H1 (cell line): ENCODE measurements around the gene STX16. TPM values are rescaled to one million over a fixed set of nuclear protein-coding genes. Genes with fewer than 3 reads are reported as not detected.

Source experiments
- CTCF ChIA-PET: fragments of 300-600 bp; sonication (Branson Sonifier 250); formaldehyde crosslinking; loops from one replicate; lab custom pipeline; 2021; ENCODE audit not compliant: partially characterized antibody; lab: Charles Lee
- POLR2A ChIA-PET: fragments of 300-600 bp; sonication (Branson Sonifier 250); formaldehyde crosslinking; loops from one replicate; lab custom pipeline; 2021; ENCODE audit warnings: inconsistent platforms; ENCODE audit not compliant: partially characterized antibody; lab: Charles Lee
- DNase-seq, 2 experiments: peaks; one replicate each; pipeline versions ENCODE4 v3.0.0 to v3.0.0-alpha.2; 2010 to 2022; ENCODE audit warnings: low spot score in 2 of 2, low read depth in 1 of 2, mixed read lengths in 1 of 2
- FAIRE-seq: peaks from 2 replicates; lab custom pipeline; 2011; peaks lifted over from hg19 to GRCh38; lab: Jason Lieb, UNC
- H2AFZ ChIP-seq: 2 replicates; pipeline ENCODE4 v1.8.1; 2012; ENCODE audit warnings: low read length, inconsistent platforms
- H2AK5ac ChIP-seq: 2 replicates; pipeline ENCODE4 v1.6.1; 2013; ENCODE audit warnings: low read depth, low read length
- H2BK120ac ChIP-seq: replicated peaks from 2 replicates; pipeline ENCODE3; 2013; ENCODE audit warnings: low read depth, low read length, inconsistent platforms
- H2BK12ac ChIP-seq: 2 replicates; pipeline ENCODE4 v1.6.1; 2013; ENCODE audit warnings: low read depth, low read length
- H2BK15ac ChIP-seq: 2 replicates; pipeline ENCODE4 v1.6.1; 2013; ENCODE audit warnings: low read length
- H2BK20ac ChIP-seq: 2 replicates; pipeline ENCODE4 v1.6.1; 2013; ENCODE audit warnings: low read length
- H2BK5ac ChIP-seq: 2 replicates; pipeline ENCODE4 v1.6.1; 2013; ENCODE audit warnings: low read depth, low read length
- H3K14ac ChIP-seq: 2 replicates; pipeline ENCODE4 v1.6.1; 2013; ENCODE audit warnings: inconsistent platforms; ENCODE audit not compliant: insufficient read length
- H3K18ac ChIP-seq: 2 replicates; pipeline ENCODE4 v1.6.1; 2013; ENCODE audit warnings: low read length; ENCODE audit errors: extremely low read depth
- H3K23ac ChIP-seq: 2 replicates; pipeline ENCODE4 v1.6.1; 2013; ENCODE audit warnings: inconsistent platforms; ENCODE audit not compliant: insufficient read length
- H3K23me2 ChIP-seq: 2 replicates; pipeline ENCODE4 v1.6.1; 2013; ENCODE audit warnings: low read depth, low read length
- H3K27ac ChIP-seq: 2 replicates; pipeline ENCODE4 v1.6.1; 2011; ENCODE audit warnings: low read depth, low read length, inconsistent platforms
- H3K27me3 ChIP-seq, 4 experiments: replicated peaks in 1 of 4; 1 replicate in 1 of 4; 2 replicates in 3 of 4; pipeline versions ENCODE4 v1.6.1 to v1.8.1; 2011 to 2013; ENCODE audit warnings: low read length in 3 of 4, mild to moderate bottlenecking in 3 of 4, inconsistent platforms in 2 of 4, mixed read lengths in 2 of 4, moderate library complexity in 1 of 4; ENCODE audit not compliant: control insufficient read depth in 3 of 4, insufficient read depth in 3 of 4; ENCODE audit errors: extremely low read depth in 1 of 4
- H3K36me3 ChIP-seq, 4 experiments: 2 replicates each; pipeline versions ENCODE4 v1.6.1 to v1.8.1; 2011 to 2013; ENCODE audit warnings: mild to moderate bottlenecking in 4 of 4, low read length in 3 of 4, moderate library complexity in 2 of 4, control low read depth in 1 of 4, inconsistent platforms in 1 of 4; ENCODE audit not compliant: insufficient read depth in 4 of 4, control insufficient read depth in 2 of 4
- H3K4ac ChIP-seq: replicated peaks from 2 replicates; pipeline ENCODE3; 2013; ENCODE audit warnings: low read length, low read depth, mixed read lengths, inconsistent platforms; ENCODE audit not compliant: insufficient read length
- H3K4me1 ChIP-seq, 4 experiments: replicated peaks in 1 of 4; 1 replicate in 1 of 4; 2 replicates in 3 of 4; pipeline versions ENCODE4 v1.6.1 to v1.8.1; 2011 to 2013; ENCODE audit warnings: low read length in 3 of 4, inconsistent platforms in 2 of 4, mixed read lengths in 1 of 4; ENCODE audit not compliant: insufficient read depth in 4 of 4, control insufficient read depth in 3 of 4
- H3K4me2 ChIP-seq, 2 experiments: 2 replicates each; pipeline versions ENCODE4 v1.6.1 to v1.8.1; 2011 to 2013; ENCODE audit warnings: low read depth in 2 of 2, low read length in 2 of 2, control low read depth in 1 of 2, inconsistent platforms in 1 of 2, mild to moderate bottlenecking in 1 of 2; ENCODE audit not compliant: insufficient read depth in 1 of 2
- H3K4me3 ChIP-seq, 4 experiments: fragments of 200-600, 300-600 bp in 1 of 4; sonication (generic), shearing (Covaris generic), sonication (Bioruptor Twin) in 1 of 4; 2 replicates each; pipeline versions ENCODE4 v1.5.1 to v1.8.1; 2011 to 2016; ENCODE audit warnings: low read length in 4 of 4, low read depth in 3 of 4, control low read depth in 2 of 4, inconsistent platforms in 2 of 4, mild to moderate bottlenecking in 2 of 4, mixed read lengths in 1 of 4, moderate library complexity in 1 of 4; ENCODE audit not compliant: insufficient read depth in 2 of 4; ENCODE audit errors: extremely low read depth in 1 of 4
- H3K56ac ChIP-seq: replicated peaks from 2 replicates; pipeline ENCODE3; 2013; ENCODE audit warnings: low read depth, mild to moderate bottlenecking, mixed read lengths, low read length, inconsistent platforms; ENCODE audit not compliant: insufficient read length
- H3K79me1 ChIP-seq: 2 replicates; pipeline ENCODE4 v1.6.1; 2013; ENCODE audit warnings: low read depth, low read length, control low read depth
- H3K79me2 ChIP-seq, 2 experiments: 2 replicates each; pipeline versions ENCODE4 v1.6.1 to v1.8.1; 2012 to 2013; ENCODE audit warnings: low read length in 2 of 2, mild to moderate bottlenecking in 2 of 2, inconsistent platforms in 1 of 2; ENCODE audit not compliant: insufficient read depth in 2 of 2, control insufficient read depth in 1 of 2
- H3K9ac ChIP-seq, 4 experiments: replicated peaks in 1 of 4; 1 replicate in 1 of 4; 2 replicates in 3 of 4; pipeline versions ENCODE4 v1.6.1 to v1.8.1; 2011 to 2013; ENCODE audit warnings: low read depth in 3 of 4, low read length in 3 of 4, control low read depth in 2 of 4, mild to moderate bottlenecking in 2 of 4, moderate library complexity in 2 of 4, inconsistent platforms in 1 of 4; ENCODE audit errors: extremely low read depth in 1 of 4
- H3K9me3 ChIP-seq, 2 experiments: 2 replicates each; pipeline versions ENCODE4 v1.6.1 to v1.8.1; 2012 to 2013; ENCODE audit warnings: mild to moderate bottlenecking in 2 of 2, moderate library complexity in 2 of 2, control low read depth in 1 of 2, inconsistent platforms in 1 of 2, low read depth in 1 of 2, low read length in 1 of 2, mixed read lengths in 1 of 2; ENCODE audit not compliant: insufficient read depth in 2 of 2
- H4K20me1 ChIP-seq, 2 experiments: replicated peaks in 1 of 2; 2 replicates each; pipeline versions ENCODE3 to v1.8.1; 2011 to 2013; ENCODE audit warnings: inconsistent platforms in 2 of 2, low read length in 2 of 2, mild to moderate bottlenecking in 1 of 2; ENCODE audit not compliant: insufficient read depth in 2 of 2, control insufficient read depth in 1 of 2
- H4K5ac ChIP-seq: 2 replicates; pipeline ENCODE4 v1.6.1; 2013; ENCODE audit warnings: low read length, low read depth, mixed read lengths, inconsistent platforms; ENCODE audit not compliant: insufficient read length
- H4K8ac ChIP-seq: 2 replicates; pipeline ENCODE4 v1.8.0; 2013; ENCODE audit warnings: mild to moderate bottlenecking, moderate library complexity, low read length, inconsistent platforms; ENCODE audit not compliant: insufficient read depth; ENCODE audit errors: extremely low read depth
- H4K91ac ChIP-seq: replicated peaks from 2 replicates; pipeline ENCODE3; 2013; ENCODE audit warnings: low read length, mixed read lengths, inconsistent platforms; ENCODE audit not compliant: insufficient read length
- ATF2 ChIP-seq: IDR thresholded peaks from 2 replicates; pipeline ENCODE4 v1.6.1; 2012; ENCODE audit warnings: low read length, inconsistent platforms
- BACH1 ChIP-seq: IDR thresholded peaks from 2 replicates; pipeline ENCODE4 v1.6.1; 2012; ENCODE audit warnings: low read length, improper control_type of control experiment
- CHD1 ChIP-seq: IDR thresholded peaks from 2 replicates; pipeline ENCODE4 v1.6.1; 2012; ENCODE audit warnings: low read depth, low read length, improper control_type of control experiment
- CHD2 ChIP-seq: IDR thresholded peaks from 2 replicates; pipeline ENCODE4 v1.6.1; 2012; ENCODE audit warnings: low read length, improper control_type of control experiment
- E2F6 ChIP-seq: IDR thresholded peaks from 2 replicates; pipeline ENCODE4 v1.6.1; 2012; ENCODE audit warnings: inconsistent platforms
- GABPA ChIP-seq: IDR thresholded peaks from 2 replicates; pipeline ENCODE4 v1.6.1; 2011; ENCODE audit warnings: mild to moderate bottlenecking, low read length, moderate library complexity, borderline replicate concordance; ENCODE audit not compliant: insufficient read depth
- MAX ChIP-seq: IDR thresholded peaks from 2 replicates; pipeline ENCODE4 v1.6.1; 2012; ENCODE audit warnings: inconsistent platforms
- PHF8 ChIP-seq: fragments of 200-600 bp; sonication (generic); conservative IDR thresholded peaks from 2 replicates; pipeline ENCODE4 v1.7.1; 2012; ENCODE audit warnings: low read depth, mild to moderate bottlenecking, inconsistent platforms, low read length, moderate library complexity
- SUZ12 ChIP-seq: fragments of 200-600 bp; sonication (generic); IDR thresholded peaks from 2 replicates; pipeline ENCODE4 v1.6.1; 2012; ENCODE audit warnings: mild to moderate bottlenecking, inconsistent platforms, low read length, moderate library complexity, mixed read lengths
- TEAD4 ChIP-seq: IDR thresholded peaks from 2 replicates; pipeline ENCODE4 v1.6.1; 2012; ENCODE audit warnings: low read depth, low read length, inconsistent platforms, mixed read lengths
- WGBS, 2 experiments: shearing (Covaris generic) in 1 of 2; methylation state at CpG; one replicate each; pipeline versions ENCODE4 v1.1.6 to v1.1.7; 2013 to 2015; ENCODE audit warnings: low lambda C conversion rate in 2 of 2, mixed read lengths in 2 of 2, inconsistent platforms in 1 of 2, low coverage in 1 of 2, missing lambda C conversion rate in 1 of 2; ENCODE audit not compliant: insufficient replicate concordance in 2 of 2, insufficient coverage in 1 of 2, insufficient read length in 1 of 2; ENCODE audit errors: extremely low coverage in 1 of 2, missing lambda C conversion rate in 1 of 2; 5-methylcytosine and 5-hydroxymethylcytosine counted together
- polyA plus RNA-seq, 7 experiments: library from polyadenylated mRNA; depleted of rRNA in 3 of 7; stranded (reverse) in 5 of 7; unstranded in 2 of 7; fragments of >200 nt in 5 of 7; fragments of 200-250 nt in 2 of 7; gene quantifications; 1 replicate in 5 of 7; 2 replicates in 1 of 7; 4 replicates in 1 of 7; pipeline versions ENCODE4 v1.2.1 to v1.2.3, GENCODE V29; 2011 to 2013; ENCODE audit warnings: missing spikeins in 2 of 7, mixed read lengths in 2 of 7
- total RNA-seq: library from RNA; stranded (reverse); fragmentation: NEBNext Ultra II Directional; extraction: Animal tissue kit (Norgen Biotek cat#: 25700); gene quantifications from 2 replicates; pipeline ENCODE4 v1.2.1, GENCODE V29; 2021

The STX16 gene
- total and polyA plus RNA-seq, 2 of the 8 experiments (the other 6 are each of a cell fraction or from before 2014, with no cell fraction given), result 45.2 to 61.6 TPM

DNA sequence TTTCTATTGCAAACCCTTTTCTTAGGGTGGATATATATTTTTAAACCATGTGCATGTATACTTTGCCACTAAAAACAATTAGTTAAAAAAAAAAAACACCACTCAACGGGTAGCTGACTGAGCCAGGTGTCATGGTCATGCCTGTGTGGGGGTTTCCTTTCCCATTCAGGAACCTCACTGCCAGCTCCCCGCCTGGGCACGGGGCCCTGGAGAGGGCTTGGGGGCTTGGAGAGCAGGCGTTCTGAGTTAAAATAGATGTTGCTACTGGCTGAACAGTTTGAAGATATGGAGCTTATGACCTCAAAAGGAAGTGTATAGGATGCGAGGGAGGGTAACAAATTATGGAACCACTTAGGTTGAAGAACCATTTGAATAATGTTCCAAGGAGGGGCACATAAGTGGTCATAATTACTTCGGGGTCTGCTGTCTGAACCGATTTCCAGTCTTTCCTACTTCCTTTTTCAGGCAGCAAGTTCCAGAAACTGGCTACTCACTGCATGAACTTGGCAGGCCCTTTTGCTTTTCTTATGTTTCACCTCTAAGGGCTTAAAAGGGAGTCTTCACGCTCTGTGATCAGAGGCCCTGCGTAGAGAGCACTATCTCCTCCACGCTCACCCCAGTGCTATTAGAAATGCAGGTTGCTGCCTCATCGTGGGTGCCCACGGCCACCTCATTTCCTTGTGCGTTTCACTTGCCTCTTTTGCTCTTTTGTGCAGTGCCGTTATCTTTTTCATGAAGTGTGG, 9.9 kb downstream of the STX16 start:
- CTCF ChIA-PET, result no interaction called here
- no peaks in the 10 kb centered on the region for H3K9me3 ChIP-seq
- H3K18ac ChIP-seq, result no peak overlapping the region
- no peak overlapping the region for H2AFZ ChIP-seq
- H3K79me2 ChIP-seq, result peaks cover 29 to 98% of the 10 kb centered on the region in 2 experiments
- peaks cover 9% of the 10 kb centered on the region for H3K79me1 ChIP-seq
- H2BK120ac ChIP-seq, result no peak overlapping the region
- 0 out of 2 replicates have a peak overlapping the region, but pooled peaks have one; percentile 9 for H2BK15ac ChIP-seq
- no peak overlapping the region for H4K91ac ChIP-seq
- H3K4me1 ChIP-seq, result peaks cover 3 to 30% (median 20%) of the 10 kb centered on the region in 4 experiments
- no peak overlapping the region for H3K14ac ChIP-seq
- H2BK5ac ChIP-seq, result no peak overlapping the region
- H3K4ac ChIP-seq, result no peak overlapping the region
- no peak for FAIRE-seq
- no peak overlapping the region for H4K5ac ChIP-seq
- peak in 1 of 2 experiments; percentile 26 for DNase-seq
- 0 out of 2 replicates have a peak overlapping the region, but pooled peaks have one; percentile 13 for H2BK12ac ChIP-seq
- H3K36me3 ChIP-seq, result peaks cover 0 to 21% (median 1%) of the 10 kb centered on the region in 4 experiments; a peak in 4 of 8 replicates
- H2AK5ac ChIP-seq, result no peak overlapping the region
- H3K27ac ChIP-seq, result no peak overlapping the region
- H3K4me3 ChIP-seq, result no peak overlapping the region
- POLR2A ChIA-PET, result interaction anchor here (0.7 to 11.7 kb wide), 5 partner anchors 8 to 440 kb away, joined by 3 to 242 read pairs (median 3); no protein-coding TSS in a partner anchor
- no peak overlapping the region for H3K23ac ChIP-seq
- H3K9ac ChIP-seq, result no peak overlapping the region
- H3K27me3 ChIP-seq, result no peaks in the 10 kb centered on the region
- H3K23me2 ChIP-seq, result no peaks in the 10 kb centered on the region
- no peak overlapping the region for H4K8ac ChIP-seq
- H3K56ac ChIP-seq, result no peak overlapping the region
- H4K20me1 ChIP-seq, result no peaks in the 10 kb centered on the region
- H2BK20ac ChIP-seq, result no peak overlapping the region
- 89% methylated on average over 14 of the region's 14 CpGs; no CpG with 5 or more reads in 1 of the 2 experiments for WGBS, 2 experiments
- H3K4me2 ChIP-seq, result no peak overlapping the region
- TF ChIP-seq SUZ12, result no peak
- no peak for TF ChIP-seq E2F6
- no peak for TF ChIP-seq GABPA
- TF ChIP-seq BACH1, result no peak
- no peak for TF ChIP-seq ATF2
- no peak for TF ChIP-seq MAX
- TF ChIP-seq PHF8, result no peak
- no peak for TF ChIP-seq TEAD4
- no peak for TF ChIP-seq CHD2
- TF ChIP-seq CHD1, result no peak
